Liver (tissue), 9 donors: ENCODE data around the gene AFDN. TPM values are rescaled to one million over a fixed set of nuclear protein-coding genes. Genes with fewer than 3 reads are reported as not detected.

ENCODE experiments used
- DNase-seq: peaks from one replicate; pipeline ENCODE4 v3.0.0-alpha.2; 2017; ENCODE audit warnings: low spot score
- H3K27ac ChIP-seq, 2 donors: one replicate each; pipeline ENCODE4 v1.7.0; 2013; ENCODE audit warnings: inconsistent platforms in 2 of 2, low read length in 2 of 2, control low read depth in 1 of 2, low read depth in 1 of 2, mild to moderate bottlenecking in 1 of 2
- H3K27me3 ChIP-seq, 4 donors: one replicate each; pipeline versions ENCODE4 v1.6.1 to v1.7.0; 2013; ENCODE audit warnings: low read length in 3 of 4, inconsistent platforms in 1 of 4, mild to moderate bottlenecking in 1 of 4, moderate library complexity in 1 of 4; ENCODE audit not compliant: control insufficient read depth in 4 of 4, insufficient read depth in 4 of 4
- H3K36me3 ChIP-seq, 4 donors: one replicate each; pipeline versions ENCODE4 v1.6.1 to v1.7.0; 2013; ENCODE audit warnings: low read length in 3 of 4, mild to moderate bottlenecking in 3 of 4, low read depth in 1 of 4, moderate library complexity in 1 of 4; ENCODE audit not compliant: control insufficient read depth in 4 of 4, insufficient read depth in 3 of 4
- H3K4me1 ChIP-seq, 4 donors: one replicate each; pipeline versions ENCODE4 v1.6.1 to v1.7.0; 2013; ENCODE audit warnings: low read length in 3 of 4, mild to moderate bottlenecking in 3 of 4, moderate library complexity in 1 of 4; ENCODE audit not compliant: control insufficient read depth in 4 of 4, insufficient read depth in 4 of 4
- H3K4me3 ChIP-seq, 3 donors: one replicate each; pipeline versions ENCODE4 v1.6.1 to v1.7.0; 2013; ENCODE audit warnings: low read length in 3 of 3, control low read depth in 1 of 3, low read depth in 1 of 3, mild to moderate bottlenecking in 1 of 3
- H3K9ac ChIP-seq, 2 donors: one replicate each; pipeline ENCODE4 v1.7.0; 2013; ENCODE audit warnings: low read length in 2 of 2, mild to moderate bottlenecking in 2 of 2, moderate library complexity in 2 of 2, control low read depth in 1 of 2, low read depth in 1 of 2
- H3K9me3 ChIP-seq, 4 donors: one replicate each; pipeline versions ENCODE4 v1.6.1 to v1.7.0; 2013; ENCODE audit warnings: low read length in 3 of 4; ENCODE audit not compliant: control insufficient read depth in 4 of 4
- ATF3 ChIP-seq: IDR thresholded peaks from 2 replicates; pipeline ENCODE4 v1.6.1; 2016; ENCODE audit warnings: antibody characterized with exemption
- CTCF ChIP-seq: fragments of 150-350 bp; IDR thresholded peaks from 2 replicates; pipeline ENCODE4 v1.5.1; 2017; ENCODE audit warnings: improper control_type of control experiment, low read depth, low read length; ENCODE audit not compliant: missing input control
- EGR1 ChIP-seq, 2 donors: IDR thresholded peaks; 2 replicates each; pipeline ENCODE4 v1.6.1; 2016 to 2018; ENCODE audit warnings: antibody characterized with exemption in 2 of 2, low read depth in 2 of 2
- FOXA1 ChIP-seq: IDR thresholded peaks from 2 replicates; pipeline ENCODE4 v1.6.1; 2016; ENCODE audit warnings: antibody characterized with exemption
- FOXA2 ChIP-seq: IDR thresholded peaks from 2 replicates; pipeline ENCODE4 v1.6.1; 2016; ENCODE audit warnings: antibody characterized with exemption
- GABPA ChIP-seq, 2 donors: IDR thresholded peaks in 1 of 2; conservative IDR thresholded peaks in 1 of 2; 2 replicates each; pipeline ENCODE4 v1.6.1; 2016; ENCODE audit warnings: antibody characterized with exemption in 2 of 2, mild to moderate bottlenecking in 1 of 2, moderate library complexity in 1 of 2
- HNF4A ChIP-seq, 2 donors: conservative IDR thresholded peaks; 2 replicates each; pipeline ENCODE4 v1.6.1; 2016; ENCODE audit warnings: antibody characterized with exemption in 2 of 2, mild to moderate bottlenecking in 2 of 2
- HNF4G ChIP-seq: IDR thresholded peaks from 2 replicates; pipeline ENCODE4 v1.6.1; 2016; ENCODE audit warnings: antibody characterized with exemption
- JUND ChIP-seq, 2 donors: IDR thresholded peaks; 2 replicates each; pipeline ENCODE4 v1.6.1; 2016; ENCODE audit warnings: antibody characterized with exemption in 2 of 2
- MAX ChIP-seq: IDR thresholded peaks from 2 replicates; pipeline ENCODE4 v1.6.1; 2016; ENCODE audit warnings: antibody characterized with exemption
- NR2F2 ChIP-seq: IDR thresholded peaks from 2 replicates; pipeline ENCODE4 v1.6.1; 2016; ENCODE audit warnings: antibody characterized with exemption
- RAD21 ChIP-seq, 2 donors: IDR thresholded peaks; 2 replicates each; pipeline ENCODE4 v1.6.1; 2016; ENCODE audit warnings: antibody characterized with exemption in 2 of 2, mild to moderate bottlenecking in 2 of 2
- REST ChIP-seq: IDR thresholded peaks from 2 replicates; pipeline ENCODE4 v1.6.1; 2016; ENCODE audit warnings: antibody characterized with exemption, mild to moderate bottlenecking
- RXRA ChIP-seq, 2 donors: IDR thresholded peaks; 2 replicates each; pipeline ENCODE4 v1.6.1; 2017 to 2018; ENCODE audit warnings: antibody characterized with exemption in 2 of 2, mild to moderate bottlenecking in 1 of 2
- SP1 ChIP-seq: IDR thresholded peaks from 2 replicates; pipeline ENCODE4 v1.6.1; 2018; ENCODE audit warnings: antibody characterized with exemption, mild to moderate bottlenecking
- TAF1 ChIP-seq: conservative IDR thresholded peaks from 2 replicates; pipeline ENCODE4 v1.6.1; 2016; ENCODE audit warnings: antibody characterized with exemption, mild to moderate bottlenecking
- ZBTB33 ChIP-seq: IDR thresholded peaks from 2 replicates; pipeline ENCODE4 v1.6.1; 2016; ENCODE audit warnings: antibody characterized with exemption
- WGBS: extraction: QIAGEN DNeasy Blood & Tissue Kit; methylation state at CpG from one replicate; pipeline ENCODE4 v1.1.7; 2013; 5-methylcytosine and 5-hydroxymethylcytosine counted together
- polyA plus RNA-seq, 2 donors: library from polyadenylated mRNA; stranded (reverse) in 1 of 2; unstranded in 1 of 2; fragments of 200-250 nt in 1 of 2; fragments of >200 nt in 1 of 2; fragmentation: Nextera tagmentation in 1 of 2; extraction: Ambion mirVana in 1 of 2; gene quantifications; one replicate each; pipeline versions ENCODE4 v1.2.1 to v1.2.3, GENCODE V29; 2013 to 2015
- total RNA-seq, 2 donors: library from RNA; depleted of rRNA; stranded (reverse); fragments of >200 nt; gene quantifications; one replicate each; pipeline ENCODE4 v1.2.3, GENCODE V29; 2014
- donor health status: healthy.
- donor health status: healthy.
- donor health status: healthy.
- donor health status: healthy.
- donor health status: healthy.

Gene AFDN
- total and polyA plus RNA-seq, 4 donors, result 21.3 to 145 (median 29.3) TPM

GRCh38 chr6:167928111-167928510 is 101.4 kb downstream of the AFDN start (continued):
- peak; percentile 48 for TF ChIP-seq REST
- TF ChIP-seq HNF4A (conservative IDR thresholded peaks at IDR 0.05), result peak; percentile 89 to 96
- no peak for TF ChIP-seq TAF1

- Histone ChIP-seq H3K9ac (no peak overlapping the region), H3K4me3 (no peak overlapping the region), H3K9me3 (no peaks in the 10 kb centered on the region), H3K36me3 (peaks cover 3 to 13% (median 7%) of the 10 kb centered on the region in 4 donors), H3K27me3 (no peaks in the 10 kb centered on the region), H3K4me1 (peaks cover 7 to 49% (median 32%) of the 10 kb centered on the region in 4 donors), H3K27ac (no peak overlapping the region)
- TF ChIP-seq FOXA2, result no peak
- no peak for TF ChIP-seq HNF4A (conservative IDR thresholded peaks at IDR 0.05)
- no peak for TF ChIP-seq EGR1 (IDR thresholded peaks at IDR 0.05; ENCODE audit: low read depth in 2 of 2)
- TF ChIP-seq GABPA (IDR thresholded peaks at IDR 0.05 in 1 of 2, conservative IDR thresholded peaks at IDR 0.05 in 1 of 2), result no peak
- TF ChIP-seq TAF1, result no peak
- TF ChIP-seq ZBTB33, result no peak
- TF ChIP-seq JUND (IDR thresholded peaks at IDR 0.05), result no peak
- TF ChIP-seq HNF4G, result no peak
- TF ChIP-seq NR2F2, result no peak
- no peak for TF ChIP-seq REST
- no peak for TF ChIP-seq MAX
- TF ChIP-seq RXRA (IDR thresholded peaks at IDR 0.05), result no peak
- TF ChIP-seq FOXA1, result no peak
- TF ChIP-seq ATF3, result no peak
- TF ChIP-seq RAD21 (IDR thresholded peaks at IDR 0.05), result no peak
- no peak for TF ChIP-seq SP1
- TF ChIP-seq CTCF, result no peak
- 93% methylated on average over 3 of the region's 3 CpGs for WGBS
- no peak for DNase-seq
These were observed 103.6 kb downstream of the AFDN start for GRCh38 chr6:167930295-167930694.
